ENCODE results near the gene FOXP1. TPM values are rescaled to one million over a fixed set of nuclear protein-coding genes. Genes with fewer than 3 reads are reported as not detected.

Gene FOXP1
- total and polyA plus RNA-seq, 9 of the 15 experiments (the other 6 are each of a cell fraction or from before 2014, with no cell fraction given): 7.7 to 34.5 (median 13.7) TPM

DNA sequence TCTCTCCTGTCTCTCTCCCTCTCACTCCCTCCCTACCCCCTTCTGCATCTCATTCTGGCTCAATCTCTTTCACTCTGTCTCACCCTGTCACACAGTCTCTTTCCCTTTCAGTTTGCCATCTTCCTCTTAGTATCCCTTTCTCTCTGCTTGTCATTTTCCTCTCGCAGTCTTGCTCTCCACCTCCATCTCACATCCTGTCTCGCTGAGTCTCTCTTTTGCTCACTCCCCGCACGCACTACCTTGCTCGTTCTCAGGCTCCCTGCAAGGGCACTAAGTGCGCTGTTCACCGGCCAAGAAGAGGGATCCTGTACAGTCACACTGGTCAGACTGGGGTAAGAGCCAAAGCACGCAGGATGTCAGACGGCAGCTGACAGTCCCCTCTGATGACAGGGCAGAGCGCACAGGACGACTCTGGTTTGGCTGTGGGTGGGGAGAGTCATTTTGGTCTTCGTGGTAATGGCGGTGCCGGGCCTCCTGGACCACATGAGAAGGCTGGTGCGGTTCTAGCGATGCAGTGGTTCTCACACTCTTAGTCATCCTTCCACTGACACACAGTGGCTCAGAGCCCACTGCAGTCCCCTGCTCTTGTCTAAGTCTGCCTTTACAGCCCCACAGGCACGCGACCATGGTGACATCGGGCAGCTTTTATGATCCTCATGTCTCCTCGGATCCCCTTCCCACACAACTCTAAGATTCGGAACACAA, 356.8 kb downstream of the FOXP1 start (continued):
- TF ChIP-seq ZNF395 (CRISPR knock-in tag; IDR thresholded peaks at IDR 0.05): peak; percentile 90; the same call in 1 of the 2 replicates
- TF ChIP-seq, protein P1, sequence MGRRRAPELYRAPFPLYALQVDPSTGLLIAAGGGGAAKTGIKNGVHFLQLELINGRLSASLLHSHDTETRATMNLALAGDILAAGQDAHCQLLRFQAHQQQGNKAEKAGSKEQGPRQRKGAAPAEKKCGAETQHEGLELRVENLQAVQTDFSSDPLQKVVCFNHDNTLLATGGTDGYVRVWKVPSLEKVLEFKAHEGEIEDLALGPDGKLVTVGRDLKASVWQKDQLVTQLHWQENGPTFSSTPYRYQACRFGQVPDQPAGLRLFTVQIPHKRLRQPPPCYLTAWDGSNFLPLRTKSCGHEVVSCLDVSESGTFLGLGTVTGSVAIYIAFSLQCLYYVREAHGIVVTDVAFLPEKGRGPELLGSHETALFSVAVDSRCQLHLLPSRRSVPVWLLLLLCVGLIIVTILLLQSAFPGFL (CRISPR knock-in tag; IDR thresholded peaks at IDR 0.05): no peak
- 0 out of 2 replicates have a peak, but pooled peaks have one; percentile 16 for TF ChIP-seq ZNF449 (CRISPR knock-in tag; IDR thresholded peaks at IDR 0.05)
- no peak for TF ChIP-seq ZNF79 (CRISPR knock-in tag; IDR thresholded peaks at IDR 0.05; ENCODE audit: low read depth)
- no peak for TF ChIP-seq MYC (IDR thresholded peaks at IDR 0.05; ENCODE audit: low read depth, low read length)
- TF ChIP-seq MYC (CRISPR knock-in tag; IDR thresholded peaks at IDR 0.05; ENCODE audit: borderline replicate concordance, low read depth): peak; percentile 82; the same call in 1 of the 2 replicates
- TF ChIP-seq ZBTB9 (CRISPR knock-in tag; IDR thresholded peaks at IDR 0.05): 0 out of 2 replicates have a peak, but pooled peaks have one; percentile 38
- peak; percentile 69 for TF ChIP-seq L3MBTL2 (IDR thresholded peaks at IDR 0.05)
- TF ChIP-seq, protein P2, sequence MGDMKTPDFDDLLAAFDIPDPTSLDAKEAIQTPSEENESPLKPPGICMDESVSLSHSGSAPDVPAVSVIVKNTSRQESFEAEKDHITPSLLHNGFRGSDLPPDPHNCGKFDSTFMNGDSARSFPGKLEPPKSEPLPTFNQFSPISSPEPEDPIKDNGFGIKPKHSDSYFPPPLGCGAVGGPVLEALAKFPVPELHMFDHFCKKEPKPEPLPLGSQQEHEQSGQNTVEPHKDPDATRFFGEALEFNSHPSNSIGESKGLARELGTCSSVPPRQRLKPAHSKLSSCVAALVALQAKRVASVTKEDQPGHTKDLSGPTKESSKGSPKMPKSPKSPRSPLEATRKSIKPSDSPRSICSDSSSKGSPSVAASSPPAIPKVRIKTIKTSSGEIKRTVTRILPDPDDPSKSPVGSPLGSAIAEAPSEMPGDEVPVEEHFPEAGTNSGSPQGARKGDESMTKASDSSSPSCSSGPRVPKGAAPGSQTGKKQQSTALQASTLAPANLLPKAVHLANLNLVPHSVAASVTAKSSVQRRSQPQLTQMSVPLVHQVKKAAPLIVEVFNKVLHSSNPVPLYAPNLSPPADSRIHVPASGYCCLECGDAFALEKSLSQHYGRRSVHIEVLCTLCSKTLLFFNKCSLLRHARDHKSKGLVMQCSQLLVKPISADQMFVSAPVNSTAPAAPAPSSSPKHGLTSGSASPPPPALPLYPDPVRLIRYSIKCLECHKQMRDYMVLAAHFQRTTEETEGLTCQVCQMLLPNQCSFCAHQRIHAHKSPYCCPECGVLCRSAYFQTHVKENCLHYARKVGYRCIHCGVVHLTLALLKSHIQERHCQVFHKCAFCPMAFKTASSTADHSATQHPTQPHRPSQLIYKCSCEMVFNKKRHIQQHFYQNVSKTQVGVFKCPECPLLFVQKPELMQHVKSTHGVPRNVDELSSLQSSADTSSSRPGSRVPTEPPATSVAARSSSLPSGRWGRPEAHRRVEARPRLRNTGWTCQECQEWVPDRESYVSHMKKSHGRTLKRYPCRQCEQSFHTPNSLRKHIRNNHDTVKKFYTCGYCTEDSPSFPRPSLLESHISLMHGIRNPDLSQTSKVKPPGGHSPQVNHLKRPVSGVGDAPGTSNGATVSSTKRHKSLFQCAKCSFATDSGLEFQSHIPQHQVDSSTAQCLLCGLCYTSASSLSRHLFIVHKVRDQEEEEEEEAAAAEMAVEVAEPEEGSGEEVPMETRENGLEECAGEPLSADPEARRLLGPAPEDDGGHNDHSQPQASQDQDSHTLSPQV (IDR thresholded peaks at IDR 0.05): peak; percentile 39; the same call in 1 of the 2 replicates
- 0 out of 2 replicates have a peak, but pooled peaks have one; percentile 8 for TF ChIP-seq GATAD2A (IDR thresholded peaks at IDR 0.05)
- TF ChIP-seq FOSL1 (tag; conservative IDR thresholded peaks at IDR 0.05): 0 out of 2 replicates have a peak, but pooled peaks have one; percentile 59
